Liver (tissue), 9 donors: Measurements from ENCODE around the gene A1CF. TPM values are rescaled to one million over a fixed set of nuclear protein-coding genes. Genes with fewer than 3 reads are reported as not detected.

Experiments
- DNase-seq: peaks from one replicate; pipeline ENCODE4 v3.0.0-alpha.2; 2017; ENCODE audit warnings: low spot score
- H3K27ac ChIP-seq, 2 donors: one replicate each; pipeline ENCODE4 v1.7.0; 2013; ENCODE audit warnings: inconsistent platforms in 2 of 2, low read length in 2 of 2, control low read depth in 1 of 2, low read depth in 1 of 2, mild to moderate bottlenecking in 1 of 2
- H3K27me3 ChIP-seq, 4 donors: one replicate each; pipeline versions ENCODE4 v1.6.1 to v1.7.0; 2013; ENCODE audit warnings: low read length in 3 of 4, inconsistent platforms in 1 of 4, mild to moderate bottlenecking in 1 of 4, moderate library complexity in 1 of 4; ENCODE audit not compliant: control insufficient read depth in 4 of 4, insufficient read depth in 4 of 4
- H3K36me3 ChIP-seq, 4 donors: one replicate each; pipeline versions ENCODE4 v1.6.1 to v1.7.0; 2013; ENCODE audit warnings: low read length in 3 of 4, mild to moderate bottlenecking in 3 of 4, low read depth in 1 of 4, moderate library complexity in 1 of 4; ENCODE audit not compliant: control insufficient read depth in 4 of 4, insufficient read depth in 3 of 4
- H3K4me1 ChIP-seq, 4 donors: one replicate each; pipeline versions ENCODE4 v1.6.1 to v1.7.0; 2013; ENCODE audit warnings: low read length in 3 of 4, mild to moderate bottlenecking in 3 of 4, moderate library complexity in 1 of 4; ENCODE audit not compliant: control insufficient read depth in 4 of 4, insufficient read depth in 4 of 4
- H3K4me3 ChIP-seq, 3 donors: one replicate each; pipeline versions ENCODE4 v1.6.1 to v1.7.0; 2013; ENCODE audit warnings: low read length in 3 of 3, control low read depth in 1 of 3, low read depth in 1 of 3, mild to moderate bottlenecking in 1 of 3
- H3K9ac ChIP-seq, 2 donors: one replicate each; pipeline ENCODE4 v1.7.0; 2013; ENCODE audit warnings: low read length in 2 of 2, mild to moderate bottlenecking in 2 of 2, moderate library complexity in 2 of 2, control low read depth in 1 of 2, low read depth in 1 of 2
- H3K9me3 ChIP-seq, 4 donors: one replicate each; pipeline versions ENCODE4 v1.6.1 to v1.7.0; 2013; ENCODE audit warnings: low read length in 3 of 4; ENCODE audit not compliant: control insufficient read depth in 4 of 4
- CTCF ChIP-seq: fragments of 150-350 bp; IDR thresholded peaks from 2 replicates; pipeline ENCODE4 v1.5.1; 2017; ENCODE audit warnings: improper control_type of control experiment, low read depth, low read length; ENCODE audit not compliant: missing input control
- EGR1 ChIP-seq, 2 donors: IDR thresholded peaks; 2 replicates each; pipeline ENCODE4 v1.6.1; 2016 to 2018; ENCODE audit warnings: antibody characterized with exemption in 2 of 2, low read depth in 2 of 2
- FOXA1 ChIP-seq: IDR thresholded peaks from 2 replicates; pipeline ENCODE4 v1.6.1; 2016; ENCODE audit warnings: antibody characterized with exemption
- FOXA2 ChIP-seq: IDR thresholded peaks from 2 replicates; pipeline ENCODE4 v1.6.1; 2016; ENCODE audit warnings: antibody characterized with exemption
- GABPA ChIP-seq, 2 donors: IDR thresholded peaks in 1 of 2; conservative IDR thresholded peaks in 1 of 2; 2 replicates each; pipeline ENCODE4 v1.6.1; 2016; ENCODE audit warnings: antibody characterized with exemption in 2 of 2, mild to moderate bottlenecking in 1 of 2, moderate library complexity in 1 of 2
- HNF4A ChIP-seq, 2 donors: conservative IDR thresholded peaks; 2 replicates each; pipeline ENCODE4 v1.6.1; 2016; ENCODE audit warnings: antibody characterized with exemption in 2 of 2, mild to moderate bottlenecking in 2 of 2
- HNF4G ChIP-seq: IDR thresholded peaks from 2 replicates; pipeline ENCODE4 v1.6.1; 2016; ENCODE audit warnings: antibody characterized with exemption
- JUND ChIP-seq, 2 donors: IDR thresholded peaks; 2 replicates each; pipeline ENCODE4 v1.6.1; 2016; ENCODE audit warnings: antibody characterized with exemption in 2 of 2
- NR2F2 ChIP-seq: IDR thresholded peaks from 2 replicates; pipeline ENCODE4 v1.6.1; 2016; ENCODE audit warnings: antibody characterized with exemption
- RAD21 ChIP-seq, 2 donors: IDR thresholded peaks; 2 replicates each; pipeline ENCODE4 v1.6.1; 2016; ENCODE audit warnings: antibody characterized with exemption in 2 of 2, mild to moderate bottlenecking in 2 of 2
- RXRA ChIP-seq, 2 donors: IDR thresholded peaks; 2 replicates each; pipeline ENCODE4 v1.6.1; 2017 to 2018; ENCODE audit warnings: antibody characterized with exemption in 2 of 2, mild to moderate bottlenecking in 1 of 2
- SP1 ChIP-seq: IDR thresholded peaks from 2 replicates; pipeline ENCODE4 v1.6.1; 2018; ENCODE audit warnings: antibody characterized with exemption, mild to moderate bottlenecking
- TAF1 ChIP-seq: conservative IDR thresholded peaks from 2 replicates; pipeline ENCODE4 v1.6.1; 2016; ENCODE audit warnings: antibody characterized with exemption, mild to moderate bottlenecking
- YY1 ChIP-seq: IDR thresholded peaks from 2 replicates; pipeline ENCODE4 v1.6.1; 2016; ENCODE audit warnings: antibody characterized with exemption, mild to moderate bottlenecking
- WGBS: extraction: QIAGEN DNeasy Blood & Tissue Kit; methylation state at CpG from one replicate; pipeline ENCODE4 v1.1.7; 2013; 5-methylcytosine and 5-hydroxymethylcytosine counted together
- polyA plus RNA-seq, 2 donors: library from polyadenylated mRNA; stranded (reverse) in 1 of 2; unstranded in 1 of 2; fragments of 200-250 nt in 1 of 2; fragments of >200 nt in 1 of 2; fragmentation: Nextera tagmentation in 1 of 2; extraction: Ambion mirVana in 1 of 2; gene quantifications; one replicate each; pipeline versions ENCODE4 v1.2.1 to v1.2.3, GENCODE V29; 2013 to 2015
- total RNA-seq, 2 donors: library from RNA; depleted of rRNA; stranded (reverse); fragments of >200 nt; gene quantifications; one replicate each; pipeline ENCODE4 v1.2.3, GENCODE V29; 2014
- TF ChIP-seq, protein P1 (sequence below): IDR thresholded peaks from 2 replicates; pipeline ENCODE4 v1.6.1; 2016; ENCODE audit warnings: antibody characterized with exemption
- TF ChIP-seq, protein P2 (sequence below): IDR thresholded peaks from 2 replicates; pipeline ENCODE4 v1.6.1; 2016; ENCODE audit warnings: antibody characterized with exemption
- TF ChIP-seq, protein P3 (sequence below): IDR thresholded peaks from 2 replicates; pipeline ENCODE4 v1.6.1; 2016; ENCODE audit warnings: antibody characterized with exemption
- TF ChIP-seq, protein P4 (sequence below): IDR thresholded peaks from 2 replicates; pipeline ENCODE4 v1.6.1; 2016; ENCODE audit warnings: antibody characterized with exemption, mild to moderate bottlenecking
- donor health status: healthy.
- donor health status: healthy.
- donor health status: healthy.
- donor health status: healthy.
- donor health status: healthy.

The A1CF gene
- total and polyA plus RNA-seq, 4 donors = 31.8 to 198 (median 111) TPM

DNA sequence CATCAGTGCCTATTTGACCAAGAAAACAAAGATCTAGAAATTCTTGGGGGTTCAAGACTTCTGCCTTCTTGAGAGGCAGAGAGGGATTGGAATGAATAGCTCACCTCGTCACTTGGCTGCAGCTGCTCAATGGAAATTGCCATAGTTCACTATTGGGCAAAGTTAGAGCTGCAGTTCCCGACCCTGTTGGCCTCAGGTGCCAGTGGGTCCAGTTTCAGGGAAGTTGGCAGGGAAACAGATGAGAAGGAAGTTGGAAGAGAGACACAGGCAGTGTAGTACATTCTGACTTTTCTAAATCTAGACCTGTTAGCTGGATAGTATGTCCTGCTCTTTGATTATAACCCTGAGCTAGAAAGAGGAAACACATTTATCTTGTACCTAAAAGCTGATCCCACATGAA lies 19.1 kb downstream of the A1CF start:
- Histone ChIP-seq H3K9me3 (no peaks in the 10 kb centered on the region), H3K27me3 (no peaks in the 10 kb centered on the region), H3K9ac (no peak overlapping the region), H3K4me1 (peaks cover 6 to 70% (median 49%) of the 10 kb centered on the region in 4 donors), H3K36me3 (peaks cover 0 to 2% (median under 1%) of the 10 kb centered on the region in 4 donors), H3K27ac (no peak overlapping the region), H3K4me3 (no peak overlapping the region)
- WGBS = 29% methylated on average over 2 of the region's 2 CpGs
- DNase-seq = no peak
- TF ChIP-seq EGR1 (IDR thresholded peaks at IDR 0.05; ENCODE audit: low read depth in 2 of 2) (peak; percentile 56 to 94), RAD21 (IDR thresholded peaks at IDR 0.05) (peak; percentile 12 to 43), HNF4A (conservative IDR thresholded peaks at IDR 0.05) (peak; percentile 96 to 97), SP1 (peak; percentile 82), HNF4G (peak; percentile 79), YY1 (peak; percentile 57), RXRA (IDR thresholded peaks at IDR 0.05) (peak; percentile 91 to 92), JUND (IDR thresholded peaks at IDR 0.05) (peak; percentile 43 to 69), FOXA1 (no peak), GABPA (IDR thresholded peaks at IDR 0.05 in 1 of 2, conservative IDR thresholded peaks at IDR 0.05 in 1 of 2) (peak in 1 of 2 donors; percentile 34), NR2F2 (peak; percentile 66), CTCF (no peak), TAF1 (no peak), FOXA2 (no peak)
- TF ChIP-seq, protein P1, sequence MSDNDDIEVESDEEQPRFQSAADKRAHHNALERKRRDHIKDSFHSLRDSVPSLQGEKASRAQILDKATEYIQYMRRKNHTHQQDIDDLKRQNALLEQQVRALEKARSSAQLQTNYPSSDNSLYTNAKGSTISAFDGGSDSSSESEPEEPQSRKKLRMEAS = peak; percentile 100
- TF ChIP-seq, protein P2, sequence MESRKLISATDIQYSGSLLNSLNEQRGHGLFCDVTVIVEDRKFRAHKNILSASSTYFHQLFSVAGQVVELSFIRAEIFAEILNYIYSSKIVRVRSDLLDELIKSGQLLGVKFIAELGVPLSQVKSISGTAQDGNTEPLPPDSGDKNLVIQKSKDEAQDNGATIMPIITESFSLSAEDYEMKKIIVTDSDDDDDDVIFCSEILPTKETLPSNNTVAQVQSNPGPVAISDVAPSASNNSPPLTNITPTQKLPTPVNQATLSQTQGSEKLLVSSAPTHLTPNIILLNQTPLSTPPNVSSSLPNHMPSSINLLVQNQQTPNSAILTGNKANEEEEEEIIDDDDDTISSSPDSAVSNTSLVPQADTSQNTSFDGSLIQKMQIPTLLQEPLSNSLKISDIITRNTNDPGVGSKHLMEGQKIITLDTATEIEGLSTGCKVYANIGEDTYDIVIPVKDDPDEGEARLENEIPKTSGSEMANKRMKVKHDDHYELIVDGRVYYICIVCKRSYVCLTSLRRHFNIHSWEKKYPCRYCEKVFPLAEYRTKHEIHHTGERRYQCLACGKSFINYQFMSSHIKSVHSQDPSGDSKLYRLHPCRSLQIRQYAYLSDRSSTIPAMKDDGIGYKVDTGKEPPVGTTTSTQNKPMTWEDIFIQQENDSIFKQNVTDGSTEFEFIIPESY = peak; percentile 43
- TF ChIP-seq, protein P3, sequence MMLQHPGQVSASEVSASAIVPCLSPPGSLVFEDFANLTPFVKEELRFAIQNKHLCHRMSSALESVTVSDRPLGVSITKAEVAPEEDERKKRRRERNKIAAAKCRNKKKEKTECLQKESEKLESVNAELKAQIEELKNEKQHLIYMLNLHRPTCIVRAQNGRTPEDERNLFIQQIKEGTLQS = peak; percentile 32
- TF ChIP-seq, protein P4, sequence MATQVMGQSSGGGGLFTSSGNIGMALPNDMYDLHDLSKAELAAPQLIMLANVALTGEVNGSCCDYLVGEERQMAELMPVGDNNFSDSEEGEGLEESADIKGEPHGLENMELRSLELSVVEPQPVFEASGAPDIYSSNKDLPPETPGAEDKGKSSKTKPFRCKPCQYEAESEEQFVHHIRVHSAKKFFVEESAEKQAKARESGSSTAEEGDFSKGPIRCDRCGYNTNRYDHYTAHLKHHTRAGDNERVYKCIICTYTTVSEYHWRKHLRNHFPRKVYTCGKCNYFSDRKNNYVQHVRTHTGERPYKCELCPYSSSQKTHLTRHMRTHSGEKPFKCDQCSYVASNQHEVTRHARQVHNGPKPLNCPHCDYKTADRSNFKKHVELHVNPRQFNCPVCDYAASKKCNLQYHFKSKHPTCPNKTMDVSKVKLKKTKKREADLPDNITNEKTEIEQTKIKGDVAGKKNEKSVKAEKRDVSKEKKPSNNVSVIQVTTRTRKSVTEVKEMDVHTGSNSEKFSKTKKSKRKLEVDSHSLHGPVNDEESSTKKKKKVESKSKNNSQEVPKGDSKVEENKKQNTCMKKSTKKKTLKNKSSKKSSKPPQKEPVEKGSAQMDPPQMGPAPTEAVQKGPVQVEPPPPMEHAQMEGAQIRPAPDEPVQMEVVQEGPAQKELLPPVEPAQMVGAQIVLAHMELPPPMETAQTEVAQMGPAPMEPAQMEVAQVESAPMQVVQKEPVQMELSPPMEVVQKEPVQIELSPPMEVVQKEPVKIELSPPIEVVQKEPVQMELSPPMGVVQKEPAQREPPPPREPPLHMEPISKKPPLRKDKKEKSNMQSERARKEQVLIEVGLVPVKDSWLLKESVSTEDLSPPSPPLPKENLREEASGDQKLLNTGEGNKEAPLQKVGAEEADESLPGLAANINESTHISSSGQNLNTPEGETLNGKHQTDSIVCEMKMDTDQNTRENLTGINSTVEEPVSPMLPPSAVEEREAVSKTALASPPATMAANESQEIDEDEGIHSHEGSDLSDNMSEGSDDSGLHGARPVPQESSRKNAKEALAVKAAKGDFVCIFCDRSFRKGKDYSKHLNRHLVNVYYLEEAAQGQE = no peak
